Amniotic stem cell (primary cell): Measurements from ENCODE around the gene DCDC2C.

Experiments used
- DNase-seq: peaks from one replicate; lab custom pipeline; 2025; lab: John Stamatoyannopoulos, UW

The DCDC2C gene

DNA sequence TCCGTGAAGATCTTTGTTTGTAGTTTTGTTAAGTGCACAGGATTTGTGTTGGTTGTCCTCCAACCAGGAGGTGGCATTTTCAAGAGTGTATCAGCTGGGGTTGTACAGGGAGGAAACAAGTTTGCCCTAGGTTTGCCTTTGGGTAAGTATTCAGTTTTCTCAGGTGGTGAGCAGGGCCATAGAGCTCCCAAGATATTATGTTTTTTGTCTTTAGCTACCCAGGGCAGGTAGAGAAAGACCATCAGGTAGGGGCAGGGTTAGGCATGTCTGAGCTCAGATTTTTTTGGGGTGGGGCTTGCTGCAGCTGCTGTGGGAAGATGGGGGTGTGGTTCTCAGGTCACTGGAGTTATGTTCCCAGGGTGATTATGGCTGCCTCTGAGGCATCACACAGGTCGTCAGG, 191.6 kb downstream of the DCDC2C start:
- no peak for DNase-seq
